Measurements from ENCODE around the gene CHD2. TPM values are rescaled to one million over a fixed set of nuclear protein-coding genes. Genes with fewer than 3 reads are reported as not detected.
"Not testable (repeated sequence)": the region's sequence is repeated elsewhere in the genome, so short reads cannot be mapped to it uniquely, and the experiment has no call there.

Gene CHD2
- total RNA-seq, 2 donors from 2014 or later, result 208 to 246 TPM

GRCh38 chr15:93035953-93036810 lies 136.1 kb downstream of the CHD2 start:
- Mint-ChIP-seq H3K36me3 (ENCODE audit: insufficient read depth in 2 of 2) (no peaks in the 10 kb centered on the region), H3K4me3 (peak overlapping the region; percentile 55 to 72), H3K27me3 (ENCODE audit: low read depth) (no peaks in the 10 kb centered on the region), H3K9me3 (no peaks in the 10 kb centered on the region), H3K27ac (no peak overlapping the region), H3K4me1 (ENCODE audit: low read depth) (peaks cover 5% of the 10 kb centered on the region)
- ATAC-seq (replicated peaks in 1 of 2) (peak; percentile 70 to 72), DNase-seq (peak; percentile 56 to 67)

GRCh38 chr15:93036951-93037819 lies 137.1 kb downstream of the CHD2 start:
- Mint-ChIP-seq H3K27me3 (ENCODE audit: low read depth) (no peaks in the 10 kb centered on the region), H3K9me3 (no peaks in the 10 kb centered on the region)

GRCh38 chr15:93037820-93038705 lies 137.9 kb downstream of the CHD2 start:
- no peak for DNase-seq
- H3K36me3 Mint-ChIP-seq (ENCODE audit: insufficient read depth in 2 of 2), result no peaks in the 10 kb centered on the region
- H3K9me3 Mint-ChIP-seq, result no peaks in the 10 kb centered on the region
- no peak for ATAC-seq (replicated peaks in 1 of 2)
- H3K4me1 Mint-ChIP-seq (ENCODE audit: low read depth), result peaks cover 5% of the 10 kb centered on the region
- no peak overlapping the region for H3K27ac Mint-ChIP-seq
- H3K27me3 Mint-ChIP-seq (ENCODE audit: low read depth), result no peaks in the 10 kb centered on the region
- H3K4me3 Mint-ChIP-seq, result no peak overlapping the region

More at GRCh38 chr15:93036951-93037819, 137.1 kb downstream of the CHD2 start:
- H3K4me1 Mint-ChIP-seq (ENCODE audit: low read depth), result peaks cover 5% of the 10 kb centered on the region
- ATAC-seq (replicated peaks in 1 of 2) (no peak), DNase-seq (no peak)
- no peaks in the 10 kb centered on the region for H3K36me3 Mint-ChIP-seq (ENCODE audit: insufficient read depth in 2 of 2)
- no peak overlapping the region for H3K4me3 Mint-ChIP-seq
- H3K27ac Mint-ChIP-seq, result no peak overlapping the region

- not testable (repeated sequence) for ATAC-seq (replicated peaks in 1 of 2); H3K4me1 Mint-ChIP-seq (ENCODE audit: low read depth); H3K9me3 Mint-ChIP-seq; DNase-seq; H3K36me3 Mint-ChIP-seq (ENCODE audit: insufficient read depth in 2 of 2); H3K27ac Mint-ChIP-seq; H3K4me3 Mint-ChIP-seq; H3K27me3 Mint-ChIP-seq (ENCODE audit: low read depth)
Observed at GRCh38 chr15:93039562-93040287, 139.6 kb downstream of the CHD2 start.

- Mint-ChIP-seq H3K36me3 (ENCODE audit: insufficient read depth in 2 of 2) (no peaks in the 10 kb centered on the region), H3K4me3 (no peak overlapping the region), H3K9me3 (no peaks in the 10 kb centered on the region), H3K4me1 (ENCODE audit: low read depth) (peaks cover 5% of the 10 kb centered on the region), H3K27ac (no peak overlapping the region), H3K27me3 (ENCODE audit: low read depth) (no peaks in the 10 kb centered on the region)
- ATAC-seq (replicated peaks in 1 of 2), result no peak
- no peak for DNase-seq
Observed at GRCh38 chr15:93040288-93041158, 140.4 kb downstream of the CHD2 start.

- H3K4me1 Mint-ChIP-seq (ENCODE audit: low read depth), result peaks cover under 1% of the 10 kb centered on the region
- H3K36me3 Mint-ChIP-seq (ENCODE audit: insufficient read depth in 2 of 2), result peaks cover 2% of the 10 kb centered on the region in 2 donors
- no peak for ATAC-seq (replicated peaks in 1 of 2)
- no peak overlapping the region for H3K27ac Mint-ChIP-seq
- no peak overlapping the region for H3K4me3 Mint-ChIP-seq
- H3K27me3 Mint-ChIP-seq (ENCODE audit: low read depth), result no peaks in the 10 kb centered on the region
- no peak for DNase-seq
- H3K9me3 Mint-ChIP-seq, result peaks cover 1 to 2% of the 10 kb centered on the region in 2 donors
Observed at GRCh38 chr15:93041159-93041547, 141.0 kb downstream of the CHD2 start.

GRCh38 chr15:93042211-93042610 lies 142.1 kb downstream of the CHD2 start:
- DNase-seq (no peak), ATAC-seq (replicated peaks in 1 of 2) (no peak)
- H3K4me3 Mint-ChIP-seq, result no peak overlapping the region
- H3K36me3 Mint-ChIP-seq (ENCODE audit: insufficient read depth in 2 of 2), result peaks cover 2% of the 10 kb centered on the region in 2 donors
- H3K9me3 Mint-ChIP-seq, result peaks cover 2 to 4% of the 10 kb centered on the region in 2 donors
- no peaks in the 10 kb centered on the region for H3K27me3 Mint-ChIP-seq (ENCODE audit: low read depth)
- H3K4me1 Mint-ChIP-seq (ENCODE audit: low read depth), result no peaks in the 10 kb centered on the region
- H3K27ac Mint-ChIP-seq, result no peak overlapping the region

GRCh38 chr15:93042691-93043378 lies 142.7 kb downstream of the CHD2 start:
- H3K4me1 Mint-ChIP-seq (ENCODE audit: low read depth), result peaks cover 4% of the 10 kb centered on the region
- DNase-seq (no peak), ATAC-seq (replicated peaks in 1 of 2) (no peak)
- H3K4me3 Mint-ChIP-seq, result no peak overlapping the region
- H3K9me3 Mint-ChIP-seq, result peaks cover 2 to 4% of the 10 kb centered on the region in 2 donors
- H3K27me3 Mint-ChIP-seq (ENCODE audit: low read depth), result no peaks in the 10 kb centered on the region
- H3K27ac Mint-ChIP-seq, result no peak overlapping the region
- peaks cover 2% of the 10 kb centered on the region in 2 donors for H3K36me3 Mint-ChIP-seq (ENCODE audit: insufficient read depth in 2 of 2)

GRCh38 chr15:93043621-93044300 lies 143.6 kb downstream of the CHD2 start:
- peaks cover 11% of the 10 kb centered on the region for H3K4me1 Mint-ChIP-seq (ENCODE audit: low read depth)
- no peak for DNase-seq
- H3K36me3 Mint-ChIP-seq (ENCODE audit: insufficient read depth in 2 of 2), result peaks cover 2% of the 10 kb centered on the region in 2 donors
- no peak overlapping the region for H3K4me3 Mint-ChIP-seq
- H3K27me3 Mint-ChIP-seq (ENCODE audit: low read depth), result no peaks in the 10 kb centered on the region
- peaks cover 2 to 4% of the 10 kb centered on the region in 2 donors for H3K9me3 Mint-ChIP-seq
- no peak overlapping the region for H3K27ac Mint-ChIP-seq
- ATAC-seq (replicated peaks in 1 of 2), result no peak

GRCh38 chr15:93044301-93045190 lies 144.4 kb downstream of the CHD2 start:
- Mint-ChIP-seq H3K4me1 (ENCODE audit: low read depth) (peaks cover 17% of the 10 kb centered on the region), H3K9me3 (peaks cover 2 to 4% of the 10 kb centered on the region in 2 donors), H3K36me3 (ENCODE audit: insufficient read depth in 2 of 2) (peaks cover 2% of the 10 kb centered on the region in 2 donors), H3K27ac (no peak overlapping the region), H3K4me3 (no peak overlapping the region), H3K27me3 (ENCODE audit: low read depth) (no peaks in the 10 kb centered on the region)
- DNase-seq, result no peak
- ATAC-seq (replicated peaks in 1 of 2), result no peak
